Choroid plexus epithelial cell (primary cell): ENCODE results near the gene MOCS2.

ENCODE experiments used
- DNase-seq: peaks from one replicate; pipeline ENCODE4 v3.0.0-alpha.2; 2010; ENCODE audit warnings: low read depth
- H3K4me3 ChIP-seq: 2 replicates; pipeline ENCODE4 v1.5.1; 2011; ENCODE audit warnings: low read depth, mild to moderate bottlenecking, control low read depth, low read length, moderate library complexity
- CTCF ChIP-seq: conservative IDR thresholded peaks from 2 replicates; pipeline ENCODE4 v1.5.1; 2011; ENCODE audit warnings: low read depth, mild to moderate bottlenecking, control low read depth, inconsistent platforms, low read length, moderate library complexity

MOCS2 gene

GRCh38 chr5:53087621-53088121 lies 21.9 kb downstream of the MOCS2 start:
- H3K4me3 ChIP-seq = no peak overlapping the region
- no peak for TF ChIP-seq CTCF
- no peak for DNase-seq

GRCh38 chr5:53087171-53087570 lies 22.4 kb downstream of the MOCS2 start:
- no peak for TF ChIP-seq CTCF
- no peak for DNase-seq
- no peak overlapping the region for H3K4me3 ChIP-seq

GRCh38 chr5:53084546-53085255 lies 24.9 kb downstream of the MOCS2 start:
- no peak overlapping the region for H3K4me3 ChIP-seq
- no peak for DNase-seq
- no peak for TF ChIP-seq CTCF

- TF ChIP-seq CTCF = no peak
- DNase-seq = no peak
These were observed 25.6 kb downstream of the MOCS2 start for GRCh38 chr5:53083927-53084326.

GRCh38 chr5:53080271-53080670 lies 29.3 kb downstream of the MOCS2 start:
- no peak for DNase-seq
- no peak for TF ChIP-seq CTCF

More at GRCh38 chr5:53083927-53084326, 25.6 kb downstream of the MOCS2 start:
- H3K4me3 ChIP-seq = no peak overlapping the region

GRCh38 chr5:53076014-53076583 lies 33.5 kb downstream of the MOCS2 start:
- DNase-seq = peak; percentile 39
- no peak for TF ChIP-seq CTCF

More at GRCh38 chr5:53080271-53080670, 29.3 kb downstream of the MOCS2 start:
- H3K4me3 ChIP-seq = no peak overlapping the region

More at GRCh38 chr5:53076014-53076583, 33.5 kb downstream of the MOCS2 start:
- H3K4me3 ChIP-seq = no peak overlapping the region
